Keratinocyte (primary cell): ENCODE data around the gene CENPH.

Experiments used
- EZH2 ChIP-seq: IDR thresholded peaks from one replicate; pipeline ENCODE4 v1.6.1; 2012; ENCODE audit warnings: inconsistent platforms, mild to moderate bottlenecking, low read length, moderate library complexity
- TF ChIP-seq, protein P1 (sequence below), 3 experiments: IDR thresholded peaks in 1 of 3; conservative IDR thresholded peaks in 1 of 3; optimal IDR thresholded peaks in 1 of 3; 2 replicates in 2 of 3; 3 replicates in 1 of 3; pipeline versions ENCODE3 to v1.5.1; 2011; ENCODE audit warnings: low read length in 3 of 3, mild to moderate bottlenecking in 3 of 3, moderate library complexity in 2 of 3, control low read depth in 1 of 3, inconsistent platforms in 1 of 3; ENCODE audit not compliant: insufficient read depth in 2 of 3; ENCODE audit errors: extremely low read depth in 1 of 3

DNA sequence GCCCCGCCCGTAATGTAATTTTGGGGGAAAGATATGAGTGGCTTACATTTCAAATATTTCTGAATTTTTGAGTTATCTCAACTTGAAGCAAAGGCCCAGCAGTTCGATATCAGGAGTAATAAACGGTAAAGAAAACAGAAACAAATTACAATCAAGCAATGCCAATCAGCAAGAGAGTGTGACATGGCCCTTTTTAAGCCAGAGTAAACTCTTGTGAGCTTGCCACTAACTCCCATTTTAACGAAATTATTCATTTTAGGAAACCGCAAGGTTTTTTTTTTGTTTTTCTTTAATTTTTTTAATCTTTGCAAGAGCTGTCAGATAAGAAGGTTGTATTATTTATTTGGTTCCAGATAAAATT lies 27.7 kb downstream of the CENPH start:
- no peak for TF ChIP-seq EZH2
- TF ChIP-seq, protein P1, sequence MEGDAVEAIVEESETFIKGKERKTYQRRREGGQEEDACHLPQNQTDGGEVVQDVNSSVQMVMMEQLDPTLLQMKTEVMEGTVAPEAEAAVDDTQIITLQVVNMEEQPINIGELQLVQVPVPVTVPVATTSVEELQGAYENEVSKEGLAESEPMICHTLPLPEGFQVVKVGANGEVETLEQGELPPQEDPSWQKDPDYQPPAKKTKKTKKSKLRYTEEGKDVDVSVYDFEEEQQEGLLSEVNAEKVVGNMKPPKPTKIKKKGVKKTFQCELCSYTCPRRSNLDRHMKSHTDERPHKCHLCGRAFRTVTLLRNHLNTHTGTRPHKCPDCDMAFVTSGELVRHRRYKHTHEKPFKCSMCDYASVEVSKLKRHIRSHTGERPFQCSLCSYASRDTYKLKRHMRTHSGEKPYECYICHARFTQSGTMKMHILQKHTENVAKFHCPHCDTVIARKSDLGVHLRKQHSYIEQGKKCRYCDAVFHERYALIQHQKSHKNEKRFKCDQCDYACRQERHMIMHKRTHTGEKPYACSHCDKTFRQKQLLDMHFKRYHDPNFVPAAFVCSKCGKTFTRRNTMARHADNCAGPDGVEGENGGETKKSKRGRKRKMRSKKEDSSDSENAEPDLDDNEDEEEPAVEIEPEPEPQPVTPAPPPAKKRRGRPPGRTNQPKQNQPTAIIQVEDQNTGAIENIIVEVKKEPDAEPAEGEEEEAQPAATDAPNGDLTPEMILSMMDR (optimal IDR thresholded peaks at IDR 0.05 in 1 of 3, IDR thresholded peaks at IDR 0.05 in 1 of 3, conservative IDR thresholded peaks at IDR 0.05 in 1 of 3; ENCODE audit: extremely low read depth in 1 of 3, insufficient read depth in 2 of 3, low read length in 3 of 3): no peak
